Measurements from ENCODE around the gene KCNC4.
A peak's percentile ranks its signal among the peaks of the same experiment; 100 is the strongest.

KCNC4 gene

GRCh38 chr1:110212169-110213142 is 2.3 kb downstream of the KCNC4 start:
- DNase-seq, result peak; percentile 64

GRCh38 chr1:110213143-110213540 is 3.0 kb downstream of the KCNC4 start:
- DNase-seq, result no peak

- peak; percentile 45 for DNase-seq
Measured at GRCh38 chr1:110214454-110215404, 4.6 kb downstream of the KCNC4 start.

GRCh38 chr1:110215621-110216515 is 5.8 kb downstream of the KCNC4 start:
- DNase-seq, result no peak

GRCh38 chr1:110216844-110217444 is 6.8 kb downstream of the KCNC4 start:
- no peak for DNase-seq

GRCh38 chr1:110218137-110218536 is 8.0 kb downstream of the KCNC4 start:
- DNase-seq, result no peak

GRCh38 chr1:110218739-110219138 is 8.6 kb downstream of the KCNC4 start:
- DNase-seq, result no peak

- DNase-seq, result no peak
Measured at GRCh38 chr1:110220324-110220723, 10.2 kb downstream of the KCNC4 start.

- DNase-seq, result no peak
Measured at GRCh38 chr1:110221119-110221518, 11.0 kb downstream of the KCNC4 start.

GRCh38 chr1:110223127-110223526 is 13.0 kb downstream of the KCNC4 start:
- DNase-seq, result no peak

GRCh38 chr1:110223581-110223980 is 13.5 kb downstream of the KCNC4 start:
- no peak for DNase-seq

- DNase-seq, result no peak
Measured at GRCh38 chr1:110224240-110224995, 14.3 kb downstream of the KCNC4 start.

GRCh38 chr1:110225212-110225611 is 15.1 kb downstream of the KCNC4 start:
- no peak for DNase-seq

- no peak for DNase-seq
Measured at GRCh38 chr1:110225756-110226404, 15.8 kb downstream of the KCNC4 start.

GRCh38 chr1:110227774-110228173 is 17.7 kb downstream of the KCNC4 start:
- no peak for DNase-seq

- no peak for DNase-seq
Measured at GRCh38 chr1:110228381-110228780, 18.3 kb downstream of the KCNC4 start.

GRCh38 chr1:110228869-110229268 is 18.8 kb downstream of the KCNC4 start:
- DNase-seq, result no peak

GRCh38 chr1:110229348-110230001 is 19.4 kb downstream of the KCNC4 start:
- DNase-seq, result peak; percentile 37

- no peak for DNase-seq
Measured at GRCh38 chr1:110230381-110231199, 20.5 kb downstream of the KCNC4 start.
